Keratinocyte (primary cell): ENCODE data around the gene CASQ1. TPM values are rescaled to one million over a fixed set of nuclear protein-coding genes. Genes with fewer than 3 reads are reported as not detected.

Source experiments
- DNase-seq: peaks from one replicate; pipeline ENCODE4 v3.0.0-alpha.2; 2011; ENCODE audit warnings: low read depth, missing footprints, low spot score
- FAIRE-seq: peaks from 2 replicates; lab custom pipeline; 2011; peaks lifted over from hg19 to GRCh38; lab: Jason Lieb, UNC
- H2AFZ ChIP-seq: 2 replicates; pipeline ENCODE4 v1.6.0; 2012; ENCODE audit warnings: low read length, control low read depth, inconsistent platforms; ENCODE audit not compliant: control insufficient read depth
- H3K27ac ChIP-seq: 2 replicates; pipeline ENCODE4 v1.5.1; 2011; ENCODE audit warnings: low read length; ENCODE audit not compliant: control insufficient read depth, insufficient read depth
- H3K27me3 ChIP-seq: 3 replicates; pipeline ENCODE4 v1.6.0; 2011; ENCODE audit warnings: low read length; ENCODE audit not compliant: control insufficient read depth, insufficient read depth; ENCODE audit errors: extremely low read depth
- H3K36me3 ChIP-seq, 2 experiments: 2 replicates in 1 of 2; 3 replicates in 1 of 2; pipeline ENCODE4 v1.5.1; 2011; ENCODE audit warnings: low read length in 2 of 2, mild to moderate bottlenecking in 1 of 2; ENCODE audit not compliant: control insufficient read depth in 2 of 2, insufficient read depth in 2 of 2; ENCODE audit errors: extremely low read depth in 1 of 2
- H3K4me1 ChIP-seq: 3 replicates; pipeline ENCODE4 v1.5.1; 2011; ENCODE audit warnings: low read length; ENCODE audit not compliant: control insufficient read depth, insufficient read depth; ENCODE audit errors: extremely low read depth
- H3K4me2 ChIP-seq: 3 replicates; pipeline ENCODE4 v1.6.0; 2011; ENCODE audit warnings: low read depth, low read length; ENCODE audit not compliant: control insufficient read depth, insufficient read depth; ENCODE audit errors: extremely low read depth
- H3K4me3 ChIP-seq, 3 experiments: fragments of 200-600 bp in 1 of 3; sonication (generic) in 1 of 3; 2 replicates in 2 of 3; 3 replicates in 1 of 3; pipeline ENCODE4 v1.5.1; 2011 to 2016; ENCODE audit warnings: low read length in 3 of 3, mild to moderate bottlenecking in 3 of 3, control low read depth in 2 of 3, inconsistent platforms in 1 of 3, low read depth in 1 of 3, mixed read lengths in 1 of 3, mixed run types in 1 of 3, moderate library complexity in 1 of 3; ENCODE audit not compliant: control insufficient read depth in 2 of 3, insufficient read depth in 2 of 3; ENCODE audit errors: extremely low read depth in 1 of 3
- H3K79me2 ChIP-seq: 2 replicates; pipeline ENCODE4 v1.6.0; 2012; ENCODE audit warnings: low read length; ENCODE audit not compliant: control insufficient read depth, insufficient read depth
- H3K9ac ChIP-seq: 3 replicates; pipeline ENCODE4 v1.6.0; 2011; ENCODE audit warnings: low read length; ENCODE audit not compliant: control insufficient read depth, insufficient read depth; ENCODE audit errors: extremely low read depth
- H3K9me1 ChIP-seq: 3 replicates; pipeline ENCODE4 v1.6.0; 2011; ENCODE audit warnings: low read length; ENCODE audit not compliant: control insufficient read depth, insufficient read depth; ENCODE audit errors: extremely low read depth
- H3K9me3 ChIP-seq: 2 replicates; pipeline ENCODE4 v1.5.1; 2012; ENCODE audit warnings: low read depth, low read length; ENCODE audit not compliant: control insufficient read depth
- H4K20me1 ChIP-seq: 3 replicates; pipeline ENCODE4 v1.6.0; 2011; ENCODE audit warnings: low read length; ENCODE audit not compliant: control insufficient read depth, insufficient read depth; ENCODE audit errors: extremely low read depth
- CTCF ChIP-seq, 3 experiments: IDR thresholded peaks in 1 of 3; conservative IDR thresholded peaks in 1 of 3; optimal IDR thresholded peaks in 1 of 3; 2 replicates in 2 of 3; 3 replicates in 1 of 3; pipeline versions ENCODE3 to v1.5.1; 2011; ENCODE audit warnings: low read length in 3 of 3, mild to moderate bottlenecking in 3 of 3, moderate library complexity in 2 of 3, control low read depth in 1 of 3, inconsistent platforms in 1 of 3; ENCODE audit not compliant: insufficient read depth in 2 of 3; ENCODE audit errors: extremely low read depth in 1 of 3
- EZH2 ChIP-seq: IDR thresholded peaks from one replicate; pipeline ENCODE4 v1.6.1; 2012; ENCODE audit warnings: inconsistent platforms, mild to moderate bottlenecking, low read length, moderate library complexity
- dilution Hi-C: fragments of 300-500 bp; cut with MboI; formaldehyde crosslinking; loops from one replicate; pipeline ENCODE4 v1.7.0; 2020; ENCODE audit warnings: low sequenced_read_pairs; ENCODE audit not compliant: extremely low pct_ligation_motif_present
- polyA plus RNA-seq, 5 experiments: library from polyadenylated mRNA; depleted of rRNA in 3 of 5; stranded (reverse) in 3 of 5; stranded (forward) in 1 of 5; unstranded in 1 of 5; fragments of >200 nt; gene quantifications; 1 replicate in 1 of 5; 2 replicates in 3 of 5; 3 replicates in 1 of 5; pipeline versions ENCODE4 v1.2.1 to v1.2.3, GENCODE V29; 2011 to 2012; ENCODE audit warnings: missing spikeins in 2 of 5, low read depth in 1 of 5, low replicate concordance in 1 of 5

Gene CASQ1
- polyA plus RNA-seq, 1 donor (not counting 4 experiments of a cell fraction or from before 2014, with no cell fraction given): not detected

DNA sequence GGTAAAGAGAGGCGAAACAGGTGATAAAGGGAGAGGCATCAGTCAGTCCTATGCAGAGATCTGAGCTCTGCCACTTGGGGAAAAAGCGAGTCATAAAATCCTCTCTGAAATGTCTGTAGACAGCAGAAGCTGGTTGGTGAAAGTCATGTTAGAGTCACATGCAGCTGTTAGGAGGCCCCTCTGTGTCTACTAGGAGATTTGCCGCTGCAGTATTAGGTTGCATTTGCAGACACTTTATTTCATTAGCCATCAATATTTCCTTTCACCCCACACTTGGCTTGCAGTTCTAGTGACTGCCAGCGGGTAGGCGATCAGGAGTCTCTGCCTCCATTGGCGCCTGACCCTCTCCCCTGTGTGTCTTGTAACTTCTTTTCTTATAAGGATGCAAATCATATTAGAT lies 22.8 kb upstream of the CASQ1 start:
- Histone ChIP-seq H3K27ac (no peak overlapping the region), H3K27me3 (peaks cover 5% of the 10 kb centered on the region), H2AFZ (no peak overlapping the region), H3K4me3 (no peak overlapping the region), H3K4me1 (peaks cover 8% of the 10 kb centered on the region), H3K4me2 (no peak overlapping the region), H3K9me3 (no peaks in the 10 kb centered on the region), H3K9ac (no peak overlapping the region), H3K36me3 (no peaks in the 10 kb centered on the region), H4K20me1 (no peaks in the 10 kb centered on the region), H3K79me2 (no peaks in the 10 kb centered on the region), H3K9me1 (no peaks in the 10 kb centered on the region)
- TF ChIP-seq CTCF (optimal IDR thresholded peaks at IDR 0.05 in 1 of 3, IDR thresholded peaks at IDR 0.05 in 1 of 3, conservative IDR thresholded peaks at IDR 0.05 in 1 of 3; ENCODE audit: extremely low read depth in 1 of 3, insufficient read depth in 2 of 3, low read length in 3 of 3) (no peak), EZH2 (no peak)
- dilution Hi-C loops: no loop called here
- FAIRE-seq (no peak), DNase-seq (no peak)

DNA sequence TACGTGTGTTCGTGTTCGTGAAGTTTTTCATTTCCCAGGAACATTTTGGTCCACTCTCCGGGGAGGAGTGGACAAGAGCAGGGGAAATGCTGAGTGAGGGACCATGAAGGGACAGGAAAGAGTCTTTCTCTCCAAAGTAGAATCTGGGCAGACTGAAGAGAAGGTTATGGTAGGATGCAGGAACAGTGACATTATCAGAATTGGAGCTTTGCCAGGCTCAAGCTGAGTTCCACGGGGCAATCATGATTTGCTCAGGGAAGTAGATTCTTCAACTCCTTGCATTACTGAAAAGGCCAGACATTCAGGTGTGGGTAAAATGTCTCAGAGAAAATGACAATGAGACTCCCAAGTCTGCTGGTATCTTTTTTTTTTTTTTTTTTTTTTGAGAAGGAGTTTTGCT lies 22.4 kb upstream of the CASQ1 start:
- H3K4me3 ChIP-seq: no peak overlapping the region
- no peak overlapping the region for H3K4me2 ChIP-seq
- H3K79me2 ChIP-seq: no peaks in the 10 kb centered on the region
- H3K27ac ChIP-seq: no peak overlapping the region
- H3K36me3 ChIP-seq: no peaks in the 10 kb centered on the region
- TF ChIP-seq EZH2 (no peak), CTCF (optimal IDR thresholded peaks at IDR 0.05 in 1 of 3, IDR thresholded peaks at IDR 0.05 in 1 of 3, conservative IDR thresholded peaks at IDR 0.05 in 1 of 3; ENCODE audit: extremely low read depth in 1 of 3, insufficient read depth in 2 of 3, low read length in 3 of 3) (peak in 1 of 3 experiments; percentile 7)
- DNase-seq (no peak), FAIRE-seq (no peak)
- dilution Hi-C loops: no loop called here
- peaks cover 8% of the 10 kb centered on the region for H3K4me1 ChIP-seq
- no peaks in the 10 kb centered on the region for H4K20me1 ChIP-seq
- no peaks in the 10 kb centered on the region for H3K9me3 ChIP-seq
- H3K9ac ChIP-seq: no peak overlapping the region
- no peak overlapping the region for H2AFZ ChIP-seq
- no peaks in the 10 kb centered on the region for H3K9me1 ChIP-seq
- peaks cover 5% of the 10 kb centered on the region for H3K27me3 ChIP-seq
